ENCODE data around the gene ACTL6A. TPM values are rescaled to one million over a fixed set of nuclear protein-coding genes. Genes with fewer than 3 reads are reported as not detected.
A peak's percentile ranks its signal among the peaks of the same experiment; 100 is the strongest.

ACTL6A gene
- total RNA-seq, 1 experiment from 2014 or later = 288 TPM

GRCh38 chr3:179590669-179591068 is 27.9 kb downstream of the ACTL6A start:
- DNase-seq (ENCODE audit: low read depth) = no peak

GRCh38 chr3:179591313-179591712 is 28.6 kb downstream of the ACTL6A start:
- DNase-seq (ENCODE audit: low read depth) = no peak

- DNase-seq (ENCODE audit: low read depth) = no peak
These were observed 36.8 kb downstream of the ACTL6A start for GRCh38 chr3:179599531-179599930.

- DNase-seq (ENCODE audit: low read depth) = no peak
These were observed 40.6 kb downstream of the ACTL6A start for GRCh38 chr3:179603321-179603720.

GRCh38 chr3:179603831-179604230 is 41.1 kb downstream of the ACTL6A start:
- DNase-seq (ENCODE audit: low read depth) = no peak

- DNase-seq (ENCODE audit: low read depth) = peak; percentile 97
These were observed 41.8 kb downstream of the ACTL6A start, which contains the start of the genes MRPL47 and NDUFB5 for GRCh38 chr3:179604321-179605078. TSS of gene MRPL47 (minus strand) at chr3:179604638. CDS start at chr3:179604624, 14 bp downstream. TSS of gene NDUFB5 (plus strand) at chr3:179604794. CDS start at chr3:179604816, 22 bp downstream.

GRCh38 chr3:179606534-179607085 is 43.9 kb downstream of the ACTL6A start:
- DNase-seq (ENCODE audit: low read depth) = no peak

- DNase-seq (ENCODE audit: low read depth) = no peak
These were observed 46.4 kb downstream of the ACTL6A start for GRCh38 chr3:179608931-179609720.

- no peak for DNase-seq (ENCODE audit: low read depth)
These were observed 47.3 kb downstream of the ACTL6A start for GRCh38 chr3:179610066-179610465.

- DNase-seq (ENCODE audit: low read depth) = no peak
These were observed 51.1 kb downstream of the ACTL6A start for GRCh38 chr3:179613807-179614206.

GRCh38 chr3:179615458-179616173 is 52.9 kb downstream of the ACTL6A start:
- no peak for DNase-seq (ENCODE audit: low read depth)

GRCh38 chr3:179622023-179622422 is 59.3 kb downstream of the ACTL6A start:
- no peak for DNase-seq (ENCODE audit: low read depth)

GRCh38 chr3:179624451-179624850 is 61.7 kb downstream of the ACTL6A start:
- DNase-seq (ENCODE audit: low read depth) = no peak

GRCh38 chr3:179630753-179631451 is 68.2 kb downstream of the ACTL6A start:
- DNase-seq (ENCODE audit: low read depth) = no peak

Other genes starting within 250 kb of the ACTL6A start
- gene ZNF639, start 239.9 kb upstream of the ACTL6A start, total RNA-seq (2014; rRNA removed; shearing (Covaris generic)) = 61.1 and 63.6 TPM in 2 replicates
- gene MFN1, start 215.2 kb upstream of the ACTL6A start, total RNA-seq (2014; rRNA removed; shearing (Covaris generic)) = 38.7 and 50.9 TPM in 2 replicates
- gene GNB4, start 111.5 kb upstream of the ACTL6A start, total RNA-seq (2014; rRNA removed; shearing (Covaris generic)) = 42.4 and 47.8 TPM in 2 replicates
- 123 and 134 TPM in 2 replicates for gene MRPL47, start 41.7 kb downstream of the ACTL6A start, total RNA-seq (2014; rRNA removed; shearing (Covaris generic))
- gene NDUFB5, start 41.9 kb downstream of the ACTL6A start, total RNA-seq (2014; rRNA removed; shearing (Covaris generic)) = 243 and 278 TPM in 2 replicates
- gene USP13, start 90.1 kb downstream of the ACTL6A start, total RNA-seq (2014; rRNA removed; shearing (Covaris generic)) = 6.5 and 14.1 TPM in 2 replicates

Measured in Daoy (cell line).